GM20431 (cell line): ENCODE data around the gene PDYN.

ENCODE experiments used
- in situ Hi-C: fragments of 300-500 bp; cut with MseI, MboI; formaldehyde crosslinking; loops from one replicate; pipeline ENCODE4 v1.15.0; 2020; ENCODE audit warnings: low sequenced_read_pairs; ENCODE audit not compliant: unreplicated experiment

PDYN gene

DNA sequence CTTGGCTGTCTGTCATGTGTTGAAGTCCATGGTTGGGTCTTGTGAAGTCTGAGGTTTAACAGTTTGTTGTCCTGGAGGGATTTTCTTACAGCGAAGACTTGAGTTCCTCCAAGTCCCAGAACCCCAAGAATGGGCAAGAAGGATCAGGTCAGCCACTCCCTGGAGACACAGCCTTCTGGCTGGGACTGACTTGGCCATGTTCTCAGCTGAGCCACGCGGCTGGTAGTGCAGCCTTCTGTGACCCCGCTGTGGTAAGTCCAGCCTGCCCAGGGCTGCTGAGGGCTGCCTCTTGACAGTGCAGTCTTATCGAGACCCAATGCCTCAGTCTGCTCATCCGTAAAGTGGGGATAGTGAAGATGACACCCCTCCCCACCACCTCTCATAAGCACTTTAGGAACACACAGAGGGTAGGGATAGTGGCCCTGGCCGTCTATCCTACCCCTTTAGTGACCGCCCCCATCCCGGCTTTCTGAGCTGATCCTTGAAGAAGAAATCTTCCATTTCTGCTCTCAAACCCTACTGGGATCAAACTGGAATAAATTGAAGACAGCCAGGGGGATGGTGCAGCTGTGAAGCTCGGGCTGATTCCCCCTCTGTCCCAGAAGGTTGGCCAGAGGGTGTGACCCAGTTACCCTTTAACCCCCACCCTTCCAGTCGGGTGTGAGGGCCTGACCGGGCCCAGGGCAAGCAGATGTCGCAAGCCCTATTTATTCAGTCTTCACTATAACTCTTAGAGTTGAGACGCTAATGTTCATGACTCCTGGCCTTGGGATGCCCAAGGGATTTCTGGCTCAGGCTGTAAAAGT, 55.2 kb downstream of the PDYN start:
- in situ Hi-C loops, result no loop called here

DNA sequence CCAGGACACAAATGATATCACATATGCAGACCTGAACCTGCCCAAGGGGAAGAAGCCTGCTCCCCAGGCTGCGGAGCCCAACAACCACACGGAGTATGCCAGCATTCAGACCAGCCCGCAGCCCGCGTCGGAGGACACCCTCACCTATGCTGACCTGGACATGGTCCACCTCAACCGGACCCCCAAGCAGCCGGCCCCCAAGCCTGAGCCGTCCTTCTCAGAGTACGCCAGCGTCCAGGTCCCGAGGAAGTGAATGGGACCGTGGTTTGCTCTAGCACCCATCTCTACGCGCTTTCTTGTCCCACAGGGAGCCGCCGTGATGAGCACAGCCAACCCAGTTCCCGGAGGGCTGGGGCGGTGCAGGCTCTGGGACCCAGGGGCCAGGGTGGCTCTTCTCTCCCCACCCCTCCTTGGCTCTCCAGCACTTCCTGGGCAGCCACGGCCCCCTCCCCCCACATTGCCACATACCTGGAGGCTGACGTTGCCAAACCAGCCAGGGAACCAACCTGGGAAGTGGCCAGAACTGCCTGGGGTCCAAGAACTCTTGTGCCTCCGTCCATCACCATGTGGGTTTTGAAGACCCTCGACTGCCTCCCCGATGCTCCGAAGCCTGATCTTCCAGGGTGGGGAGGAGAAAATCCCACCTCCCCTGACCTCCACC, 56.4 kb downstream of the PDYN start:
- in situ Hi-C loops, result no loop called here

DNA sequence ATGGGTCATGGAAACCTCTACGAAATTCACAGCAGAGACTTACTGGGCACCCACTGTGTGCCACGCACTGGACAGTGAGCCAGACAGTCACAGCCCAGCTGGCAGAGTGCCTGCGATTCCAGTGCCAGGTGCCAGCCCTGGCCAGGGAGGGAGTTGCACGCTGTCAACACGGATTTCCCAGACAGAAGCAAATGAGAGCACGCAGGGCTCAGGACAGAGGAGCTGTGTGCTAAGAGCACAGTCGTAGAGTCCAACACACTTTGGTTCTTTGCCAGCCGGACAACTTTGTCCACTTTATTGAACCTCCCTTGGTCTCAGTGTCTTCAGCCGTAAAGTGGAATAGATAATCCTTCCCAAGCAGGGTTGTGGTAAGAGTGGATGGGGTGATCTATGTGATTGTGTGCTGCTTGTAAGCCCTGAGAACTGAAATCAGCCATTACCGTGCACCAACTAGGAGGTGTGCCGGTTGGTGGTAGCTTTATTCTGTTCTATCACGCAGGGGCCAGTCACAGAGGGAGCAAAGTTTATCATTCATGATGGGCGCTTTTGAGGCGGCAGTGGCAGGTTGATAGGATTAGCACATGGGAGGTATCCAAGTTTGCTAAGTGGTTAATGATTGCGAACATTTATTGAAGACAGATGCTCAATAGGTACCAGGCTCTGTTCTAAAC, 58.0 kb downstream of the PDYN start:
- in situ Hi-C loops, result no loop called here

DNA sequence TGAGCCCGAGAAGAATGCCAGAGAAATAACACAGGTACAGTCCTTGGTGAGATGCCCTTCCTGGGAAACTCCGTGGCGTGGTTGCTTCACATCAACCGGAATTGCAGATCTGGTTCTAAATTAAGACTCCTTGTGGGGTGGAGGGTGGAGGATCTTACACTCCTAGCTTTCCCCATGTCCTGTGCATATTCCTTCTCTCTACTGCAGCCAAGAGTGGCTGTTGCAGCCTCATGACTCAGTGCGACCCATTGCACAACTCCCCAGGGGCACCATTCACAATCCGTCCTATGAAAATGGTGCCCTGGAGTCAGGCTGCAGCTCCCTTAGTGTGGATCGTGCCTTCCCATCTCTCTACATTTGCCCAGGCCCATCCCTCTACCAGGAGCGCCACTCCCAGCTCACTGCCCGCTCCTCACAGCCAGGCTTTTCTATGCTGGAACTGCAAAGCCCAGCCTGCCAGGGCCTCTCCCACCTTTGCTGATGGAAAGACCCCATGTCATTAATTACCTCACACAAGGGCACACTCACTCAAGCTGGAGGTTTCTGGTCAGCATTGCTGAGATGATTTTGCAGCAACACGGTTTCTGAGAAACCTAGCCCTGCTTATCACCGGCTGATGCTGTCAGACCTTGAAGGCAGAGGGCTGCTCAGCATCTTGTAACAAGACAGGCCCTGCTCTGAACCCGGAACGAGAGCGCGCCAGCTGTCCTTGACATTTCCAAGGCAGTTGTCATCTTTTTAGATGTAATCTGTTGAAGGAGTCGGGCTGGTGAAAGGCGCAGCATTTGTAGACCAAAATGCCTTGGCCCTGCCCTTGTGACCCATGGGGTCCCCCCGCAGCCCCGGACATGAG, 58.9 kb downstream of the PDYN start:
- in situ Hi-C loops, result no loop called here

DNA sequence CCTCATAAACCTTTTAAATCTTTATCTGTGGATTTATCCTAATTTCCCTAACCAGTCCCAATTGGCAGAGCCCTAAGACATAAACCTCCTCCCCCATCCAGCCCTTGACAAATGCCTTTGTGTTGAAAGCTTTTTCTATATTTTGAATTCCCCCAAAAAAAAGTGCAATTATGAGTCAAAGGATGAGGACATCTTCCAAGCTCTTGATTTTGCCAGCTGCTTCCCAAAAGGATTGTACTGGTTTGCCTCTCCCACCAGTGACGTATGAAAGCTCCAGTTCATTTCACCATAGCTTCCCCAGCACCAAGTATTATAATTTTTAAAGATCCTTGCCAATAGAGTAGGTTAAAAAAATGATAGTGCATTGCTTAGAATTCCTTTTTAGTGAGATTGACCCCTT, 59.7 kb downstream of the PDYN start:
- in situ Hi-C loops, result no loop called here

DNA sequence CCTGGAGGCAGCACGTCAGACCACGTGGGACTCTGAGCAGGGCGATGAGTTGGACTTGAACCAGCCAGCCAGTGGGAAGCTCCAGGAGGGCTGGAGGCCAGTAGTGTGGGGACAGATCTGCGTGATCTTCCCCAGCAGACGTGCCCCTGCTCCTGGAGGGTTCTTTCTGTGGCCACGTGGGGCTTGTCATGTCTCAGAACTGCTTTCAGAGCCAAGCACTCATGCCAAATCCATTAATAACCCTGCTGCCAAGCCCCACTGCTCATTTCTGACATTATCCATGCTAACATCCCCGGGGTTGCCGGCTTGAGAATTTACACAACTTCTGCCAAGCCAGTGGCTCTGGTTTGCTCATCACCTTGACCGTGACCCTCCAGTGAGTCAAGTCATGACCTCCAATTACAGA, 60.4 kb downstream of the PDYN start:
- in situ Hi-C loops, result no loop called here

DNA sequence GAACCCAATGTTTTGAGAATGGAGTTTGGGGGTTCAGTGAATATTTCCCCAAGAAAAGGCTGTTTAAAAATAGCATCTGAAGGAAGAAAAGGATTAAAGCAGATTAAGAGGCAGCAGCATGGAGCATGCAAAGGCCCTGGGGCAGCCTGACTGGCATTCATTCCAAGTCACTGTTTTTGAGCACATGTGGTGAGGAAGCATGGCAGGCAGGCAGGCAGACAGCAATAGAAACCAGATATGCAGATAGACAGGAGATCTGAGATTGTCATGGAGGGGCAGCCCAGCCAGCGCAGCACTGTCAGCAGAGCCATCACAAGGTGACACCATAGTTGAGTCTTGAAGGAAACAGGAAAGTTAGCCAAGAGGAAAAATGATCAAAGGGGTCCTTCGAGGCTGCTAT, 60.9 kb downstream of the PDYN start:
- in situ Hi-C loops, result no loop called here

DNA sequence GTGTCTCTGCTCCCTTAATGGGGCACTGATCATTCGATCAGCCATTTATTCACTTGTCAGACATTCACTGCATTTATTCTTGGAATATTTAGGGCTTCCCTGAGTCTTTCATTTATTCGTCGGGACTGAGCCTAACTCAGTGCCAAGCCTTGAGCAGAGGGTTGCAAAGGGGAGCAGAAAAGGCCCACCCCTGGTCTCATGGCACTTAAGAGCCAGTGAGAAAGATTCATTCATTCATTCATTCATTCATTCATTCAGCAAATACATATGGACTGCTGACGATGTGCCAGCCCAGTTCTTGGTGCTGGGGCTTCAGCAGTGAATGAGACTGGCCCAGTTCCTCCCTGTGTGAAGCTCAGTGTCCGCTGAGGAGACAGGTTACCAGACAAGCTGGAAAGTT, 62.0 kb downstream of the PDYN start:
- in situ Hi-C loops, result no loop called here

DNA sequence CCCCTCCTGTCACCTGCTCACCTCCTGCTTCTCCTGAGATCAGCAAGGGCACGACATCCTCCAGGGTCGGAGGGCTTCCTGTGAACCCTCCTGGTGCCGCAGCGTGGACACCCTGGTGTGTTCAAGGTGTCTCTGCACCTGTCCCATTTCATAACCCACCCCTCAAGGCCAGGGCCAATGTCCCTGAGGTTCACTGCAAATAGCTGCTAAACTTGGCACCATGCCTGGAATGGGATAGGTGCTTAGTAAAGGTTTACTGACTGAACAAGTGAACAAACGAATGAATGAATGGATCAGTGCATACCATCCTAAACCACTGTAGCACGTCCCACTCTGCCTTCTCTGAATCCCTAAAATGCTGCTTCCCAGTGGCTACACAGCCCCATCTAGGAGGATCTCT, 63.7 kb downstream of the PDYN start:
- in situ Hi-C loops, result no loop called here

DNA sequence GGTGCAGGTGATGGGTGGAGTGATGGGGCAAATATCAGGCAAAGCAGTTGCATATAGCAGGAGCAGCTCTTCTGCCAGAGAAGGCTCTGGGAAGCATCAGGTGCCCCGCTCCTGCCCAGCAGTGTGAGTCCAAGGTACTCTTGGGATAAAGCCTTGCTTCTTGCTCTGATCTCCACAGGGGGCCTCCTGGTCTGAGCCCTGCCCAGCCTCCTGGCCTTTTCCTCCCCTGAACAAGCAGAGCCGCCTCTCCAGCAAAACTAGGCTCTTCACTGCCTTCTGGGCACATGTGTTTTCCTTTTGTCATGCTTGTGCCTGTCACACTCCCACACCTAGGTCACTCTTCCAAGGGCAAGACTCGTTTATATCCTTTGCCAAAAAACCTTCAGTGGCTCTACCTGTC, 64.4 kb downstream of the PDYN start:
- in situ Hi-C loops, result no loop called here

DNA sequence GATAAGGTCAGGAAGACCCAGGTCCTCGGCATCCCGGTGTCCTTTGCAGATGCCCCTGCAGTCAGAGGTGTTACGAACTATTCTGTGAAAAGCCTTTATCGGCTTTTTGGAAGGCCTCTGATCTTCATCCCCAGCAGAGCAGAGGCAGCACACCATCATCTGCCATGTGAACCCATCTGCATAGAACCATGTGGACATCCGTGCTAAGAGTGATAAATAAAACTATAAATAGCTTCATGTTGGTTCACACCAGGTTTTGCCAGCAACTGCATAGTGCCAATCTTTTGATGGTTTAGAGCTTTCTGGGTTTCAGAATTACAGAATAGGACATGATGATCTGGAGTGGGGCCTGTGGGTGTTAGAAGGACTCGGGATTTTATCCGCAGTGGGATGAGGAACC, 65.1 kb downstream of the PDYN start:
- in situ Hi-C loops, result no loop called here
